CD4-positive, alpha-beta memory T cell (primary cell): ENCODE data around the gene CDH13. TPM values are rescaled to one million over a fixed set of nuclear protein-coding genes. Genes with fewer than 3 reads are reported as not detected.
A peak's percentile ranks its signal among the peaks of the same experiment; 100 is the strongest.

Experiments used
- CTCF ChIA-PET: fragments of 350-600 bp; sonication (Branson Sonifier 250); formaldehyde crosslinking; loops from one replicate; lab custom pipeline; 2021; ENCODE audit warnings: inconsistent platforms; ENCODE audit not compliant: partially characterized antibody; lab: Charles Lee
- POLR2A ChIA-PET: fragments of 350-600 bp; sonication (Branson Sonifier 250); formaldehyde crosslinking; loops from one replicate; lab custom pipeline; 2021; ENCODE audit not compliant: partially characterized antibody; lab: Charles Lee
- DNase-seq, 5 donors: peaks; one replicate each; pipeline versions ENCODE4 v3.0.0 to v3.0.0-alpha.2; 2020 to 2022; ENCODE audit warnings: mixed read lengths in 1 of 5
- H3K27ac ChIP-seq: one replicate; pipeline ENCODE4 v1.7.0; 2013; ENCODE audit warnings: low read depth, low read length
- H3K27me3 ChIP-seq: 2 replicates; pipeline ENCODE4 v1.7.0; 2013; ENCODE audit warnings: mild to moderate bottlenecking, low read length, moderate library complexity; ENCODE audit not compliant: insufficient read depth
- H3K36me3 ChIP-seq: 2 replicates; pipeline ENCODE4 v1.7.0; 2013; ENCODE audit warnings: mild to moderate bottlenecking, low read length, moderate library complexity; ENCODE audit not compliant: insufficient read depth
- H3K4me1 ChIP-seq: 2 replicates; pipeline ENCODE4 v1.7.0; 2013; ENCODE audit warnings: mild to moderate bottlenecking, low read length, moderate library complexity; ENCODE audit not compliant: insufficient read depth
- H3K4me3 ChIP-seq, 2 donors: one replicate each; pipeline ENCODE4 v1.7.0; 2013; ENCODE audit warnings: low read length in 2 of 2, mild to moderate bottlenecking in 1 of 2
- H3K9me3 ChIP-seq, 2 donors: one replicate each; pipeline ENCODE4 v1.7.0; 2013; ENCODE audit warnings: low read length in 2 of 2, control low read depth in 1 of 2; ENCODE audit not compliant: control insufficient read depth in 1 of 2
- H3K27ac Mint-ChIP-seq, 7 donors: one replicate each; pipeline ENCODE4 v1.8.0; 2020 to 2021; ENCODE audit warnings: mixed read lengths in 7 of 7, mild to moderate bottlenecking in 6 of 7, inconsistent platforms in 3 of 7, moderate library complexity in 3 of 7
- H3K27me3 Mint-ChIP-seq, 2 donors: one replicate each; pipeline ENCODE4 v1.8.0; 2020 to 2021; ENCODE audit warnings: mixed read lengths in 2 of 2
- H3K36me3 Mint-ChIP-seq, 2 donors: one replicate each; pipeline ENCODE4 v1.8.0; 2020 to 2021; ENCODE audit warnings: mixed read lengths in 2 of 2, inconsistent platforms in 1 of 2, mild to moderate bottlenecking in 1 of 2
- H3K4me1 Mint-ChIP-seq, 4 donors: one replicate each; pipeline ENCODE4 v1.8.0; 2020 to 2021; ENCODE audit warnings: mixed read lengths in 4 of 4, mild to moderate bottlenecking in 1 of 4
- H3K4me3 Mint-ChIP-seq, 8 donors: one replicate each; pipeline ENCODE4 v1.8.0; 2020 to 2021; ENCODE audit warnings: mixed read lengths in 8 of 8, mild to moderate bottlenecking in 7 of 8, moderate library complexity in 6 of 8, inconsistent platforms in 3 of 8
- H3K9me3 Mint-ChIP-seq, 8 donors: one replicate each; pipeline ENCODE4 v1.8.0; 2020 to 2021; ENCODE audit warnings: mixed read lengths in 8 of 8, mild to moderate bottlenecking in 5 of 8, inconsistent platforms in 3 of 8, moderate library complexity in 1 of 8
- intact Hi-C: fragments of 100-400 bp; cut with micrococcal nuclease; formaldehyde crosslinking; loops from one replicate; pipeline ENCODE4 v1.15.1; 2023
- polyA plus RNA-seq, 2 donors: library from polyadenylated mRNA; unstranded; fragments of 300-500 nt; fragmentation: Illumina TruSeq; gene quantifications; one replicate each; pipeline ENCODE4 v1.2.3, GENCODE V29; 2021
- total RNA-seq, 2 experiments: library from RNA; stranded (reverse); gene quantifications; one replicate each; pipeline ENCODE4 v1.2.3, GENCODE V29; 2021

CDH13 gene
- total and polyA plus RNA-seq, 4 experiments from 2014 or later: not detected

- peaks cover 0 to 1% (median 0%) of the 10 kb centered on the region in 8 donors for H3K9me3 Mint-ChIP-seq
- H3K4me1 ChIP-seq: peaks cover 68% of the 10 kb centered on the region
- peaks cover 57 to 86% (median 69%) of the 10 kb centered on the region in 4 donors for H3K4me1 Mint-ChIP-seq
- H3K36me3 Mint-ChIP-seq: no peaks in the 10 kb centered on the region
- H3K27me3 ChIP-seq: no peaks in the 10 kb centered on the region
- POLR2A ChIA-PET: no interaction called here
- intact Hi-C loops: loop anchor here (5.0 to 10.0 kb wide), 2 partner anchors 1156 to 1336 kb away; partner anchors contain the start of genes GAN and HSBP1
- no peaks in the 10 kb centered on the region for H3K27me3 Mint-ChIP-seq
- no peak overlapping the region for H3K4me3 ChIP-seq
- peak in 2 of 5 donors; percentile 23 to 27 for DNase-seq
- H3K36me3 ChIP-seq: no peaks in the 10 kb centered on the region
- H3K27ac Mint-ChIP-seq: peak overlapping the region; percentile 52 to 86 (median 69)
- no peaks in the 10 kb centered on the region for H3K9me3 ChIP-seq
- peak overlapping the region; percentile 11 to 62 (median 54) for H3K4me3 Mint-ChIP-seq
- no peak overlapping the region for H3K27ac ChIP-seq
- CTCF ChIA-PET: interaction anchor here (10.1 kb wide), 1 partner anchor 8 kb away, joined by 123 read pairs; no protein-coding TSS in a partner anchor
Observed at GRCh38 chr16:82650804-82651203, 24.0 kb downstream of the CDH13 start.

- no peaks in the 10 kb centered on the region for H3K9me3 ChIP-seq
- H3K36me3 Mint-ChIP-seq: no peaks in the 10 kb centered on the region
- peak; percentile 30 to 60 (median 45) for DNase-seq
- peak overlapping the region; percentile 80 for H3K27ac ChIP-seq
- peak overlapping the region; percentile 86 to 98 (median 95) for H3K27ac Mint-ChIP-seq
- H3K9me3 Mint-ChIP-seq: peaks cover 0 to 1% (median 0%) of the 10 kb centered on the region in 8 donors
- intact Hi-C loops: loop anchor here (5.0 to 10.0 kb wide), 2 partner anchors 1155 to 1337 kb away; partner anchors contain the start of genes GAN and HSBP1
- ChIA-PET CTCF (interaction anchor here (1.3 to 10.1 kb wide), 3 partner anchors 9 to 22 kb away, joined by 3 to 123 read pairs (median 48); no protein-coding TSS in a partner anchor), POLR2A (interaction anchor here (0.9 to 4.8 kb wide), 5 partner anchors 10 to 41 kb away, joined by 3 to 41 read pairs (median 5); no protein-coding TSS in a partner anchor)
- H3K4me1 ChIP-seq: peaks cover 81% of the 10 kb centered on the region
- peaks cover 68 to 91% (median 76%) of the 10 kb centered on the region in 4 donors for H3K4me1 Mint-ChIP-seq
- H3K27me3 ChIP-seq: no peaks in the 10 kb centered on the region
- H3K36me3 ChIP-seq: no peaks in the 10 kb centered on the region
- peak overlapping the region; percentile 43 to 85 (median 75) for H3K4me3 Mint-ChIP-seq
- peak overlapping the region in 1 of 2 donors; percentile 11 for H3K4me3 ChIP-seq
- no peaks in the 10 kb centered on the region for H3K27me3 Mint-ChIP-seq
Observed at GRCh38 chr16:82651921-82652601, 25.3 kb downstream of the CDH13 start.

- intact Hi-C loops: loop anchor here (5.0 to 10.0 kb wide), 2 partner anchors 1154 to 1338 kb away; partner anchors contain the start of genes GAN and HSBP1
- peaks cover 73 to 95% (median 81%) of the 10 kb centered on the region in 4 donors for H3K4me1 Mint-ChIP-seq
- Histone ChIP-seq H3K4me1 (peaks cover 88% of the 10 kb centered on the region), H3K27ac (peak overlapping the region; percentile 80), H3K36me3 (no peaks in the 10 kb centered on the region), H3K9me3 (no peaks in the 10 kb centered on the region), H3K27me3 (no peaks in the 10 kb centered on the region), H3K4me3 (no peak overlapping the region)
- H3K27ac Mint-ChIP-seq: peak overlapping the region; percentile 86 to 98 (median 96)
- ChIA-PET CTCF (interaction anchor here (1.3 to 10.1 kb wide), 3 partner anchors 10 to 22 kb away, joined by 3 to 123 read pairs (median 48); no protein-coding TSS in a partner anchor), POLR2A (interaction anchor here (0.9 to 4.8 kb wide), 3 partner anchors 10 to 40 kb away, joined by 3 to 41 read pairs (median 5); no protein-coding TSS in a partner anchor)
- DNase-seq: no peak
- no peaks in the 10 kb centered on the region for H3K27me3 Mint-ChIP-seq
- H3K4me3 Mint-ChIP-seq: peak overlapping the region in 4 of 8 donors; percentile 77 to 85 (median 83)
- H3K9me3 Mint-ChIP-seq: peaks cover 0 to 1% (median 0%) of the 10 kb centered on the region in 8 donors
- no peaks in the 10 kb centered on the region for H3K36me3 Mint-ChIP-seq
Observed at GRCh38 chr16:82652826-82653225, 26.1 kb downstream of the CDH13 start.

- H3K9me3 Mint-ChIP-seq: no peaks in the 10 kb centered on the region
- CTCF ChIA-PET: interaction anchor here (1.3 to 10.1 kb wide), 3 partner anchors 11 to 23 kb away, joined by 3 to 123 read pairs (median 48); no protein-coding TSS in a partner anchor
- no peaks in the 10 kb centered on the region for H3K27me3 Mint-ChIP-seq
- Histone ChIP-seq H3K27ac (peak overlapping the region; percentile 80), H3K4me3 (no peak overlapping the region), H3K4me1 (peaks cover 98% of the 10 kb centered on the region), H3K36me3 (no peaks in the 10 kb centered on the region), H3K27me3 (no peaks in the 10 kb centered on the region), H3K9me3 (no peaks in the 10 kb centered on the region)
- intact Hi-C loops: loop anchor here (5.0 to 10.0 kb wide), 2 partner anchors 1153 to 1339 kb away; partner anchors contain the start of genes GAN and HSBP1
- H3K36me3 Mint-ChIP-seq: no peaks in the 10 kb centered on the region
- H3K27ac Mint-ChIP-seq: peak overlapping the region; percentile 86 to 98 (median 96)
- H3K4me1 Mint-ChIP-seq: peaks cover 82 to 99% (median 90%) of the 10 kb centered on the region in 4 donors
- peak overlapping the region; percentile 50 to 91 (median 69) for H3K4me3 Mint-ChIP-seq
- POLR2A ChIA-PET: interaction anchor here (1.5 to 4.8 kb wide), 3 partner anchors 11 to 18 kb away, joined by 6 to 41 read pairs (median 23); no protein-coding TSS in a partner anchor
- peak; percentile 58 to 83 (median 68) for DNase-seq
Observed at GRCh38 chr16:82653550-82654511, 27.1 kb downstream of the CDH13 start.

- peaks cover 98% of the 10 kb centered on the region for H3K4me1 ChIP-seq
- H3K9me3 ChIP-seq: no peaks in the 10 kb centered on the region
- Mint-ChIP-seq H3K4me3 (peak overlapping the region in 7 of 8 donors; percentile 54 to 76 (median 65)), H3K9me3 (no peaks in the 10 kb centered on the region), H3K27ac (peak overlapping the region; percentile 86 to 98 (median 96)), H3K27me3 (no peaks in the 10 kb centered on the region), H3K36me3 (no peaks in the 10 kb centered on the region), H3K4me1 (peaks cover 84 to 99% (median 90%) of the 10 kb centered on the region in 4 donors)
- ChIA-PET CTCF (interaction anchor here (0.8 to 10.1 kb wide), 5 partner anchors 10 to 24 kb away, joined by 3 to 123 read pairs (median 5); no protein-coding TSS in a partner anchor), POLR2A (interaction anchor here (0.6 to 4.8 kb wide), 5 partner anchors 9 to 16 kb away, joined by 3 to 41 read pairs (median 19); no protein-coding TSS in a partner anchor)
- H3K27me3 ChIP-seq: no peaks in the 10 kb centered on the region
- intact Hi-C loops: loop anchor here (1.0 to 10.0 kb wide), 4 partner anchors 13 to 1340 kb away; partner anchors contain the start of genes GAN and MPHOSPH6
- no peak overlapping the region for H3K4me3 ChIP-seq
- DNase-seq: peak; percentile 83 to 93 (median 88)
- peak overlapping the region; percentile 80 for H3K27ac ChIP-seq
- H3K36me3 ChIP-seq: no peaks in the 10 kb centered on the region
Observed at GRCh38 chr16:82655072-82655714, 28.4 kb downstream of the CDH13 start.
